Pancreas (tissue), 10 donors: Measurements from ENCODE around the gene TMEM201. TPM values are rescaled to one million over a fixed set of nuclear protein-coding genes. Genes with fewer than 3 reads are reported as not detected.

Experiments
- ATAC-seq, 4 donors: fragments of 200-7000 bp; cut with Tn5 transposase; one replicate each; pipeline versions ENCODE4 v1.8.0 to v1.9.1; 2020; ENCODE audit warnings: mild to moderate bottlenecking in 4 of 4, moderate library complexity in 4 of 4
- DNase-seq, 6 donors: peaks; one replicate each; pipeline ENCODE4 v3.0.0-alpha.2; 2020
- FAIRE-seq: peaks from 2 replicates; lab custom pipeline; 2012; peaks lifted over from hg19 to GRCh38; lab: Jason Lieb, UNC
- H3K27ac ChIP-seq, 4 donors: fragments of 200-600 bp; sonication (generic); 1 replicate in 3 of 4; 2 replicates in 1 of 4; pipeline versions ENCODE4 v1.5.0 to v1.8.0; 2020
- H3K27me3 ChIP-seq, 4 donors: fragments of 200-600 bp; one replicate each; pipeline ENCODE4 v1.8.0; 2021
- H3K36me3 ChIP-seq, 3 donors: fragments of 200-600 bp; sonication (generic) in 1 of 3; one replicate each; pipeline versions ENCODE4 v1.5.0 to v1.8.0; 2020 to 2021
- H3K4me1 ChIP-seq, 3 donors: fragments of 200-600 bp; one replicate each; pipeline ENCODE4 v1.8.0; 2021
- H3K4me3 ChIP-seq, 4 donors: fragments of 200-600 bp; sonication (generic) in 2 of 4; one replicate each; pipeline versions ENCODE4 v1.5.0 to v1.8.0; 2020 to 2021
- H3K9me3 ChIP-seq, 4 donors: fragments of 200-600 bp; one replicate each; pipeline ENCODE4 v1.8.0; 2021
- CTCF ChIP-seq, 4 donors: fragments of 200-600 bp; sonication (generic) in 3 of 4; IDR thresholded peaks; one replicate each; pipeline versions ENCODE4 v1.5.0 to v1.8.0; 2021; ENCODE audit warnings: antibody characterized with exemption in 4 of 4
- WGBS, 2 donors: extraction: QIAGEN DNeasy Blood & Tissue Kit; methylation state at CpG; one replicate each; pipeline ENCODE4 v1.1.7; 2013; 5-methylcytosine and 5-hydroxymethylcytosine counted together
- intact Hi-C, 3 donors: fragments of 100-400 bp; cut with DNase I; formaldehyde crosslinking; loops; one replicate each; pipeline versions ENCODE4 v1.11.1 to v1.14.2; 2022
- polyA plus RNA-seq, 2 donors: library from polyadenylated mRNA; stranded (reverse); fragments of 200-250 nt; gene quantifications; one replicate each; pipeline ENCODE4 v1.2.3, GENCODE V29; 2013
- total RNA-seq, 6 donors: library from RNA; stranded (reverse); fragmentation: NEBNext Ultra II Directional in 4 of 6; extraction: Animal tissue kit (Norgen Biotek cat#: 25700) in 4 of 6; gene quantifications; one replicate each; pipeline versions ENCODE4 v1.2.1 to v1.2.4, GENCODE V29; 2021 to 2023
- donor health status: healthy with polysubstance abuse.
- donor health status: DM: no; HTN: no; CAD: no; lungs with moderate emphysema.
- donor health status: DM: no; HTN: no; CAD: no.
- donor health status: control.
- donor health status: control.
- donor health status: Bipolar disorder and iron deficiency.
- donor health status: DM: yes; HTN: yes; CAD: no.
- donor health status: DM: no; HTN: no; CAD: no.
- donor health status: DM: no; HTN: no; CAD: no.
- donor health status: DM: yes; HTN: yes; CAD: no.

TMEM201 gene
- total and polyA plus RNA-seq, 8 donors: 2.9 to 7.2 (median 6.2) TPM

DNA sequence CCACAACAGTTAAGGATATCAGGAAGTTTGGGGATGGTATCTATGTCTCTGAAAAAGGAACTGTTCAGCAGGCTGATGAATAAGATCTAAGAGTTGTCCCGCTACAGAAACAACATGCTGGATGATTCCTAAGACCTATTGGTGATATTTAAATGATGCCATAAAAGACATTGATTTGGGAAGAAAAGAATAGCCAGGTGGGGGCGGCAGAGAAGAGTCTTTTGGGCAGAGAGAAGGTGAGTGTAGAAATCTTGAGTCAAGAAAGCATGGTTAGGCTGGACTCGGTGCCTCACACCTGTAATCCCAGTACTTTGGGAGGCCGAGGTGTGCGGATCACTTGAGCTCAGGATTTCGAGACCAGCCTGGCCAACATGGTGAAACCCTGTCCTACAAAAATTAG, 11.8 kb upstream of the TMEM201 start:
- ATAC-seq: no peak

GRCh38 chr1:9577423-9577822, 11.3 kb upstream of the TMEM201 start:
- intact Hi-C loops: loop anchor here in 1 of 3 donors (10.0 kb wide), 1 partner anchor 83 kb away; no protein-coding TSS in a partner anchor
- FAIRE-seq: no peak

More for the DNA sequence above, 11.8 kb upstream of the TMEM201 start:
- no peaks in the 10 kb centered on the region for H3K4me1 ChIP-seq
- no peak overlapping the region for H3K27ac ChIP-seq
- 83 to 91% methylated on average over 6 of the region's 6 CpGs for whole genome bisulfite sequencing, 2 donors
- no peak for TF ChIP-seq CTCF (IDR thresholded peaks at IDR 0.05)
- no peaks in the 10 kb centered on the region for H3K9me3 ChIP-seq
- H3K4me3 ChIP-seq: no peak overlapping the region
- intact Hi-C loops: loop anchor here in 1 of 3 donors (10.0 kb wide), 1 partner anchor 82 kb away; no protein-coding TSS in a partner anchor
- DNase-seq (no peak), FAIRE-seq (no peak)
- peaks cover 0 to 4% (median 0%) of the 10 kb centered on the region in 3 donors for H3K36me3 ChIP-seq
- H3K27me3 ChIP-seq: no peaks in the 10 kb centered on the region

DNA sequence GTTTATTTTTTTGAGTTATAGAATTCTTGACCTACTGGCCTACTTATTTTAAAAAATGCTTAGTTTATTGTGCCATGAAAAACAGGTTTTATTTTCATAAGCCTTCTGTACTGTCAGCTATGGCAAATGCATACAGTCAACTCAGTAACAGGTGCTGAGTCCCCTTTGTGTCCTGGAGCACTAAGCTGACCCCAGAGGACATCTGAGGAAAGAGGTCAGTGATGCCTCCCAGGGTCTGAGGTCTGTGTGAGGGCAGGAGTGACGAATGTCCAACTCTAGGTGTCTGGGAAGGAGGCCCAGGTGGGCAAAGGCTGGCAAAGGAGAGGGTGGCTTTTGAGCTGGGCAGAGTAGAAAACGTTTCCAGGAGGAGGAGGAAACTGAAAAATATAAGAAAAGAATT, 7.8 kb upstream of the TMEM201 start:
- no peak for TF ChIP-seq CTCF (IDR thresholded peaks at IDR 0.05)
- no peak for ATAC-seq
- Histone ChIP-seq H3K4me1 (no peaks in the 10 kb centered on the region), H3K36me3 (peaks cover 0 to 4% (median 0%) of the 10 kb centered on the region in 3 donors), H3K4me3 (no peak overlapping the region), H3K27ac (no peak overlapping the region), H3K27me3 (no peaks in the 10 kb centered on the region), H3K9me3 (no peaks in the 10 kb centered on the region)
- 83 to 85% methylated on average over 2 of the region's 2 CpGs for WGBS, 2 donors
- FAIRE-seq: no peak
- intact Hi-C loops: no loop called here
- no peak for DNase-seq

More at GRCh38 chr1:9577423-9577822, 11.3 kb upstream of the TMEM201 start:
- ATAC-seq (no peak), DNase-seq (no peak)
- Histone ChIP-seq H3K9me3 (no peaks in the 10 kb centered on the region), H3K36me3 (peaks cover 0 to 4% (median 0%) of the 10 kb centered on the region in 3 donors), H3K4me3 (no peak overlapping the region), H3K27ac (no peak overlapping the region), H3K4me1 (no peaks in the 10 kb centered on the region), H3K27me3 (no peaks in the 10 kb centered on the region)
- WGBS, 2 donors: 88% methylated on average over 5 of the region's 5 CpGs
- no peak for TF ChIP-seq CTCF (IDR thresholded peaks at IDR 0.05)

DNA sequence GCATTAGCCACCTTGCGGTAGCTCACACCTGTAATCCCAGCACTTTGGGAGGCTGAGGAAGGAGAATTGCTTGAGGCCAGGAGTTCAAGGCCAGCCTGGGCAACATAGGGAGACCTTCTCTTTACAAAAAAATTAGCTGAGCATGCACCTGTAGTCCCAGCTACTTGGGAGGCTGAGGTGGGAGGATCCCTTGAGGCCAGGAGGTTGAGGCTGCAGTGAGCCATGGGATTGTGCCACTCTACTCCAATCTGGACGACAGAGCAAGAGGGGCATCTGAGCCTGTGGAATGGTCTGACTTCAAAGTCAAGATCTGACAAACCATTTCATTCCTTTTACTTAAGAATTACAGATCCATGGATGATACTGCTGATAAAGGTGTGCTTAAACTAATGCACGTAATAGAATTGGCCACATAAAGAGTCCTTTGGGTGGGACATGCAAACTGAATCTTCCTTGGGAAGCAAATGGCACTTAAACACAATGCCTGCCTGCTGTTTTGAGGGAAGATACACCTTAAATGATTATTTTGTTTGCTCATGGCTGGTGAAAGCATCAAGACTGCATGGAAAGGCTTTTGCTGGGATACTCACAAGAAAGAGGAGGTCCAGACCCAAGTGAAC, 2.5 kb upstream of the TMEM201 start:
- Histone ChIP-seq H3K4me1 (peaks cover 0 to 6% (median 3%) of the 10 kb centered on the region in 3 donors), H3K9me3 (no peaks in the 10 kb centered on the region), H3K36me3 (no peaks in the 10 kb centered on the region), H3K27me3 (no peaks in the 10 kb centered on the region), H3K4me3 (no peak overlapping the region), H3K27ac (no peak overlapping the region)
- ATAC-seq (no peak), DNase-seq (no peak), FAIRE-seq (no peak)
- WGBS, 2 donors: 81 to 86% methylated on average over 3 of the region's 3 CpGs
- intact Hi-C loops: no loop called here
- no peak for TF ChIP-seq CTCF (IDR thresholded peaks at IDR 0.05)

GRCh38 chr1:9589144-9589718, 520 bp downstream of the TMEM201 start:
- FAIRE-seq (no peak), ATAC-seq (peak in 2 of 4 donors; percentile 3 to 4), DNase-seq (peak in 2 of 6 donors; percentile 68 to 74)
- intact Hi-C loops: no loop called here
- H3K4me1 ChIP-seq: peaks cover 0 to 11% (median 3%) of the 10 kb centered on the region in 3 donors
- WGBS, 2 donors: 0 to 1% methylated on average over 48 to 63 of the region's 63 CpGs
- H3K9me3 ChIP-seq: no peaks in the 10 kb centered on the region
- peak overlapping the region; percentile 42 to 77 (median 72) for H3K4me3 ChIP-seq
- TF ChIP-seq CTCF (IDR thresholded peaks at IDR 0.05): no peak
- H3K27ac ChIP-seq: peak overlapping the region in 2 of 4 donors; percentile 15 to 17
- no peaks in the 10 kb centered on the region for H3K27me3 ChIP-seq
- H3K36me3 ChIP-seq: no peaks in the 10 kb centered on the region
